Measurements from ENCODE around the gene SLC25A36.

SLC25A36 gene

GRCh38 chr3:140955645-140956044, 14.0 kb downstream of the SLC25A36 start:
- TF ChIP-seq CEBPB (IDR thresholded peaks at IDR 0.05) (no peak), FOXM1 (IDR thresholded peaks at IDR 0.05; ENCODE audit: borderline replicate concordance, low read depth) (no peak), EGR1 (IDR thresholded peaks at IDR 0.05) (no peak), ZBTB7A (IDR thresholded peaks at IDR 0.05; ENCODE audit: low read depth) (no peak), RAD21 (IDR thresholded peaks at IDR 0.05; ENCODE audit: low read depth) (no peak), YY1 (IDR thresholded peaks at IDR 0.05; ENCODE audit: low read depth) (no peak), TAF1 (IDR thresholded peaks at IDR 0.05; ENCODE audit: low read depth) (no peak), USF1 (IDR thresholded peaks at IDR 0.05) (no peak), EP300 (IDR thresholded peaks at IDR 0.05; ENCODE audit: borderline replicate concordance) (no peak), CREB1 (IDR thresholded peaks at IDR 0.05; ENCODE audit: low read depth) (no peak), TEAD4 (IDR thresholded peaks at IDR 0.05) (no peak), TCF12 (IDR thresholded peaks at IDR 0.05; ENCODE audit: low read depth) (no peak)

DNA sequence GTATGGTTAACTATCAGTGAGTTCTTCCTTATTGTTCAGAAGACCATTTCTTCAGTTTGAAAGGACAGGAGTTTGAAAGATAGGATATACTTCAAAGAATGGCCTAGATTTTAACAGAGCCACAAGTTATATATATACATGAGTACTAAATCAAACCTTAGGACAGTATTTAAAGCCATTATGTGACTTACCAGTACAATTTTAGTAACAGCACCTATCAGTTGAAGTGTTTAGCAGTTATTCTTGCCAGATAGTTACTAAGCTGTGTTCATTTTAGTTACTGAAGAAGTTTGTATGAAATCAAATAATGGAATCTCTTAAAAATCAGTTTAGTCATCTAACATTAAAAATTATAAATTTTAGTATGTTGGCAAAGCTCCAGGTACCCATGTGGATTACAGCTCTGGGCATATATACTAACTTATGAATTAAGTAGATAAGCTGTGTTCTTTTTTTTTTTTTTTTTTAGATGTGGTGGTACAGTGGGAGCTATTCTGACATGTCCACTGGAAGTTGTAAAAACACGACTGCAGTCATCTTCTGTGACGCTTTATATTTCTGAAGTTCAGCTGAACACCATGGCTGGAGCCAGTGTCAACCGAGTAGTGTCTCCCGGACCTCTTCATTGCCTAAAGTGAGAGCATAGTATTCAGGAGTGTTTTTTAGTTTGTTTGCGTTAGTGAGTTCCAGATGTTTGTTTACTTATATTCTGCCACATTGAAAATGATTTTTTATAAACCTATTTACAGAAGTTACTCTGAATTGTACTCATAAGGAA, 14.6 kb downstream of the SLC25A36 start:
- TF ChIP-seq USF1 (IDR thresholded peaks at IDR 0.05) (no peak), YY1 (IDR thresholded peaks at IDR 0.05; ENCODE audit: low read depth) (no peak), EGR1 (IDR thresholded peaks at IDR 0.05) (no peak), CREB1 (IDR thresholded peaks at IDR 0.05; ENCODE audit: low read depth) (no peak), CEBPB (IDR thresholded peaks at IDR 0.05) (no peak), NFIC (IDR thresholded peaks at IDR 0.05) (no peak), TCF12 (IDR thresholded peaks at IDR 0.05; ENCODE audit: low read depth) (no peak), RAD21 (IDR thresholded peaks at IDR 0.05; ENCODE audit: low read depth) (no peak), TEAD4 (IDR thresholded peaks at IDR 0.05) (no peak), TAF1 (IDR thresholded peaks at IDR 0.05; ENCODE audit: low read depth) (no peak), EP300 (IDR thresholded peaks at IDR 0.05; ENCODE audit: borderline replicate concordance) (no peak), FOXM1 (IDR thresholded peaks at IDR 0.05; ENCODE audit: borderline replicate concordance, low read depth) (no peak), ZBTB7A (IDR thresholded peaks at IDR 0.05; ENCODE audit: low read depth) (no peak)
- TF ChIP-seq, protein P1, sequence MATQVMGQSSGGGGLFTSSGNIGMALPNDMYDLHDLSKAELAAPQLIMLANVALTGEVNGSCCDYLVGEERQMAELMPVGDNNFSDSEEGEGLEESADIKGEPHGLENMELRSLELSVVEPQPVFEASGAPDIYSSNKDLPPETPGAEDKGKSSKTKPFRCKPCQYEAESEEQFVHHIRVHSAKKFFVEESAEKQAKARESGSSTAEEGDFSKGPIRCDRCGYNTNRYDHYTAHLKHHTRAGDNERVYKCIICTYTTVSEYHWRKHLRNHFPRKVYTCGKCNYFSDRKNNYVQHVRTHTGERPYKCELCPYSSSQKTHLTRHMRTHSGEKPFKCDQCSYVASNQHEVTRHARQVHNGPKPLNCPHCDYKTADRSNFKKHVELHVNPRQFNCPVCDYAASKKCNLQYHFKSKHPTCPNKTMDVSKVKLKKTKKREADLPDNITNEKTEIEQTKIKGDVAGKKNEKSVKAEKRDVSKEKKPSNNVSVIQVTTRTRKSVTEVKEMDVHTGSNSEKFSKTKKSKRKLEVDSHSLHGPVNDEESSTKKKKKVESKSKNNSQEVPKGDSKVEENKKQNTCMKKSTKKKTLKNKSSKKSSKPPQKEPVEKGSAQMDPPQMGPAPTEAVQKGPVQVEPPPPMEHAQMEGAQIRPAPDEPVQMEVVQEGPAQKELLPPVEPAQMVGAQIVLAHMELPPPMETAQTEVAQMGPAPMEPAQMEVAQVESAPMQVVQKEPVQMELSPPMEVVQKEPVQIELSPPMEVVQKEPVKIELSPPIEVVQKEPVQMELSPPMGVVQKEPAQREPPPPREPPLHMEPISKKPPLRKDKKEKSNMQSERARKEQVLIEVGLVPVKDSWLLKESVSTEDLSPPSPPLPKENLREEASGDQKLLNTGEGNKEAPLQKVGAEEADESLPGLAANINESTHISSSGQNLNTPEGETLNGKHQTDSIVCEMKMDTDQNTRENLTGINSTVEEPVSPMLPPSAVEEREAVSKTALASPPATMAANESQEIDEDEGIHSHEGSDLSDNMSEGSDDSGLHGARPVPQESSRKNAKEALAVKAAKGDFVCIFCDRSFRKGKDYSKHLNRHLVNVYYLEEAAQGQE (IDR thresholded peaks at IDR 0.05; ENCODE audit: low read depth): no peak
- TF ChIP-seq, protein P2, sequence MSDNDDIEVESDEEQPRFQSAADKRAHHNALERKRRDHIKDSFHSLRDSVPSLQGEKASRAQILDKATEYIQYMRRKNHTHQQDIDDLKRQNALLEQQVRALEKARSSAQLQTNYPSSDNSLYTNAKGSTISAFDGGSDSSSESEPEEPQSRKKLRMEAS (IDR thresholded peaks at IDR 0.05): no peak

GRCh38 chr3:140972833-140973232, 31.2 kb downstream of the SLC25A36 start:
- TF ChIP-seq CEBPB (IDR thresholded peaks at IDR 0.05) (no peak), RAD21 (IDR thresholded peaks at IDR 0.05; ENCODE audit: low read depth) (0 out of 2 replicates have a peak, but pooled peaks have one; percentile 12)

DNA sequence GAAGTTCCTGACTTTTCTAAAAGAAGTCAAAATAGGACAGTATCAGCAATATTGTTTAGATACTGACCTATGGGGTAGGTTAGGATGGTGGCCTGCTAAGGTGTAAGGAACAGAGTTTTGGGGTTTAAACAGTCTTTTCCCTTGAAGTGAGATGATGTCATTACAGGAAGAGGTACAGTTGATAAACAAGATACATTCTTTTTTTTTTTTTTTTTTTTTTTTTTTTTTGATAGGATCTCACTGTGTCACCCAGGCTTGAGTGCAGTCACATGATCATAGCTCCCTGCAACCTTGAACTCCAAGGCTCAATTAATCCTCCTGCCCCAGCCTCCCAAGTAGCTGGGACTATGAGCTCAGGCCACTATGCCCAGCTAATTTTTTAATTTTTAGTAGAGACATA, 33.3 kb downstream of the SLC25A36 start:
- no peak for TF ChIP-seq TAF1 (IDR thresholded peaks at IDR 0.05; ENCODE audit: low read depth)
- TF ChIP-seq, protein P2 (IDR thresholded peaks at IDR 0.05): no peak
- TF ChIP-seq, protein P1 (IDR thresholded peaks at IDR 0.05; ENCODE audit: low read depth): no peak
- TF ChIP-seq EGR1 (IDR thresholded peaks at IDR 0.05): no peak
- no peak for TF ChIP-seq TCF12 (IDR thresholded peaks at IDR 0.05; ENCODE audit: low read depth)
- no peak for TF ChIP-seq TEAD4 (IDR thresholded peaks at IDR 0.05)
- no peak for TF ChIP-seq ZBTB7A (IDR thresholded peaks at IDR 0.05; ENCODE audit: low read depth)
- TF ChIP-seq NFIC (IDR thresholded peaks at IDR 0.05): no peak
- TF ChIP-seq CREB1 (IDR thresholded peaks at IDR 0.05; ENCODE audit: low read depth): no peak
- TF ChIP-seq FOXM1 (IDR thresholded peaks at IDR 0.05; ENCODE audit: borderline replicate concordance, low read depth): no peak

- TF ChIP-seq CREB1 (IDR thresholded peaks at IDR 0.05; ENCODE audit: low read depth) (no peak), TAF1 (IDR thresholded peaks at IDR 0.05; ENCODE audit: low read depth) (no peak), FOXM1 (IDR thresholded peaks at IDR 0.05; ENCODE audit: borderline replicate concordance, low read depth) (no peak), ZBTB7A (IDR thresholded peaks at IDR 0.05; ENCODE audit: low read depth) (no peak), NFIC (IDR thresholded peaks at IDR 0.05) (no peak), EGR1 (IDR thresholded peaks at IDR 0.05) (no peak)
These were observed 39.0 kb downstream of the SLC25A36 start for GRCh38 chr3:140980663-140981062.

DNA sequence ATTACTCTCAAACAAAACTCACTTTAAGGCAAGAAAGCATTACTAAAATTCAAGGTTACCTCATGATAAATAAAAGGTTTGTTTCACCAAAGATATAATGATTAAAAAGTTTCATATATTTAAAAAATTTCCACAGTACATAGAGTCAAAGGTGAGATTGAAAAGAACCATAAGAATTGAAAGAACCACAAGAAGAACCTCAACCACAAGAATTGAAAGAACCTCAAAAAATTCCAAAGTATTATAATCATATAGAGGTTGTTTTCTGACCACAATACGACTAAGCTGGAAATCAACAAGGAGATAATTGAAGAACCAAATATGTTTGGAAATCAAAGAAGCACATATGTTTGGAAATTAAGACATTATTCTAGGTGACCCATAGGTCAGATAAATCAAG, 52.7 kb downstream of the SLC25A36 start:
- TF ChIP-seq FOXM1 (IDR thresholded peaks at IDR 0.05; ENCODE audit: borderline replicate concordance, low read depth) (no peak), NFIC (IDR thresholded peaks at IDR 0.05) (no peak), TCF12 (IDR thresholded peaks at IDR 0.05; ENCODE audit: low read depth) (no peak)

Measured in Ishikawa (cell line).